GM23338 (cell line): Measurements from ENCODE around the gene CRACR2A.

Experiments
- CTCF ChIP-seq, 2 experiments: fragments of 200-600 bp in 1 of 2; sonication (generic) in 1 of 2; conservative IDR thresholded peaks; 2 replicates each; pipeline versions ENCODE4 v1.5.1 to v1.6.1; 2016 to 2017; ENCODE audit warnings: antibody characterized with exemption in 2 of 2, low read depth in 2 of 2, mild to moderate bottlenecking in 2 of 2, moderate library complexity in 1 of 2
- EZH2 ChIP-seq: fragments of 200-600 bp; sonication (generic); IDR thresholded peaks from one replicate; pipeline ENCODE4 v1.8.0; 2017; ENCODE audit warnings: antibody characterized with exemption, mild to moderate bottlenecking, low read depth; ENCODE audit not compliant: unreplicated experiment
- EZH2phosphoT487 ChIP-seq: fragments of 200-600 bp; sonication (generic); IDR thresholded peaks from one replicate; pipeline ENCODE4 v1.8.1; 2018; ENCODE audit warnings: antibody characterized with exemption; ENCODE audit not compliant: unreplicated experiment
- POLR2AphosphoS5 ChIP-seq: IDR thresholded peaks from 2 replicates; pipeline ENCODE4 v1.6.1; 2016; ENCODE audit warnings: antibody characterized with exemption, low read depth
- REST ChIP-seq: IDR thresholded peaks from one replicate; pipeline ENCODE4 v1.6.1; 2018; ENCODE audit warnings: antibody characterized with exemption; ENCODE audit not compliant: unreplicated experiment
- ZNF462 ChIP-seq: fragments of 250-450 bp; sonication (Bioruptor Pico); IDR thresholded peaks from 2 replicates; pipeline ENCODE4 v1.5.0; 2020; ENCODE audit warnings: mild to moderate bottlenecking, moderate library complexity

- TF ChIP-seq ZNF462 (CRISPR knock-in tag) (no peak), REST (no peak), CTCF (conservative IDR thresholded peaks at IDR 0.05; ENCODE audit: low read depth in 2 of 2) (no peak), POLR2AphosphoS5 (no peak), EZH2 (no peak), EZH2phosphoT487 (no peak)
These were observed 158.9 kb downstream of the CRACR2A start for GRCh38 chr12:3593906-3594483.
